IPS DF 6.9 (cell line): ENCODE measurements around the gene SND1.
"Not testable (repeated sequence)": the region's sequence is repeated elsewhere in the genome, so short reads cannot be mapped to it uniquely, and the experiment has no call there.

Experiments
- DNase-seq: peaks from one replicate; pipeline ENCODE4 v3.0.0-alpha.2; 2013; ENCODE audit warnings: low read depth, low spot score
- H3K27ac ChIP-seq: one replicate; pipeline ENCODE4 v1.5.1; 2013; ENCODE audit warnings: low read length, control low read depth
- H3K27me3 ChIP-seq: 2 replicates; pipeline ENCODE4 v1.6.1; 2013; ENCODE audit warnings: mild to moderate bottlenecking, low read length; ENCODE audit not compliant: control insufficient read depth, insufficient read depth
- H3K36me3 ChIP-seq: 2 replicates; pipeline ENCODE4 v1.6.1; 2013; ENCODE audit warnings: low read length; ENCODE audit not compliant: control insufficient read depth, insufficient read depth
- H3K4me1 ChIP-seq: 2 replicates; pipeline ENCODE4 v1.6.1; 2013; ENCODE audit warnings: low read length; ENCODE audit not compliant: control insufficient read depth, insufficient read depth
- H3K4me3 ChIP-seq: 2 replicates; pipeline ENCODE4 v1.5.1; 2013; ENCODE audit warnings: mild to moderate bottlenecking, low read length
- H3K9me3 ChIP-seq: 2 replicates; pipeline ENCODE4 v1.6.1; 2013; ENCODE audit warnings: low read length, inconsistent platforms; ENCODE audit not compliant: control insufficient read depth, insufficient read depth
- WGBS: extraction: QIAGEN DNeasy Blood & Tissue Kit; methylation state at CpG from one replicate; pipeline ENCODE4 v1.1.7; 2013; ENCODE audit warnings: mixed read lengths, missing lambda C conversion rate; ENCODE audit not compliant: insufficient read length, insufficient coverage; 5-methylcytosine and 5-hydroxymethylcytosine counted together

Gene SND1

GRCh38 chr7:128108129-128108528 is 456.1 kb downstream of the SND1 start:
- H3K27me3 ChIP-seq: peaks cover 14% of the 10 kb centered on the region
- no peaks in the 10 kb centered on the region for H3K9me3 ChIP-seq
- no peak for DNase-seq
- 0 out of 2 replicates have a peak, but pooled peaks cover 2% of the 10 kb centered on the region for H3K4me1 ChIP-seq
- H3K27ac ChIP-seq: no peak overlapping the region
- H3K4me3 ChIP-seq: no peak overlapping the region
- no CpG with 5 or more reads among the region's 7 CpGs for WGBS
- no peaks in the 10 kb centered on the region for H3K36me3 ChIP-seq

- Histone ChIP-seq H3K4me1 (no peaks in the 10 kb centered on the region), H3K27ac (no peak overlapping the region), H3K4me3 (no peak overlapping the region), H3K36me3 (no peaks in the 10 kb centered on the region), H3K27me3 (peaks cover 10% of the 10 kb centered on the region), H3K9me3 (no peaks in the 10 kb centered on the region)
- WGBS: no CpG with 5 or more reads among the region's 11 CpGs
- DNase-seq: no peak
Observed at GRCh38 chr7:128108641-128109423, 456.8 kb downstream of the SND1 start.

- H3K36me3 ChIP-seq, H3K27ac ChIP-seq, H3K27me3 ChIP-seq, H3K9me3 ChIP-seq, H3K4me1 ChIP-seq, H3K4me3 ChIP-seq, DNase-seq: not testable (repeated sequence)
- WGBS: no CpG with 5 or more reads among the region's 12 CpGs
Observed at GRCh38 chr7:128109424-128109969, 457.5 kb downstream of the SND1 start.

- Histone ChIP-seq H3K4me1 (no peaks in the 10 kb centered on the region), H3K27me3 (peaks cover under 1% of the 10 kb centered on the region), H3K27ac (no peak overlapping the region), H3K9me3 (no peaks in the 10 kb centered on the region), H3K4me3 (no peak overlapping the region), H3K36me3 (no peaks in the 10 kb centered on the region)
- DNase-seq: no peak
- WGBS: no CpG with 5 or more reads among the region's 2 CpGs
Observed at GRCh38 chr7:128110641-128111364, 458.8 kb downstream of the SND1 start.

GRCh38 chr7:128112018-128112780 is 460.2 kb downstream of the SND1 start:
- Histone ChIP-seq H3K36me3 (no peaks in the 10 kb centered on the region), H3K4me1 (no peaks in the 10 kb centered on the region; the same call in 1 of the 2 replicates), H3K4me3 (no peak overlapping the region), H3K27me3 (no peaks in the 10 kb centered on the region), H3K9me3 (no peaks in the 10 kb centered on the region), H3K27ac (no peak overlapping the region)
- no peak for DNase-seq
- WGBS: no CpG with 5 or more reads among the region's 19 CpGs

- Histone ChIP-seq H3K27ac (no peak overlapping the region), H3K4me1 (no peaks in the 10 kb centered on the region; the same call in 1 of the 2 replicates), H3K36me3 (no peaks in the 10 kb centered on the region), H3K9me3 (no peaks in the 10 kb centered on the region), H3K4me3 (no peak overlapping the region), H3K27me3 (no peaks in the 10 kb centered on the region)
- no peak for DNase-seq
- WGBS: no CpG with 5 or more reads among the region's 4 CpGs
Observed at GRCh38 chr7:128112781-128113221, 460.8 kb downstream of the SND1 start.

- Histone ChIP-seq H3K4me3 (no peak overlapping the region), H3K4me1 (no peaks in the 10 kb centered on the region; the same call in 1 of the 2 replicates), H3K27ac (no peak overlapping the region), H3K36me3 (no peaks in the 10 kb centered on the region), H3K9me3 (no peaks in the 10 kb centered on the region), H3K27me3 (no peaks in the 10 kb centered on the region)
- no CpG with 5 or more reads among the region's 4 CpGs for WGBS
- DNase-seq: no peak
Observed at GRCh38 chr7:128113839-128114238, 461.8 kb downstream of the SND1 start.

- Histone ChIP-seq H3K4me1 (no peaks in the 10 kb centered on the region; the same call in 1 of the 2 replicates), H3K9me3 (no peaks in the 10 kb centered on the region), H3K36me3 (no peaks in the 10 kb centered on the region), H3K27me3 (no peaks in the 10 kb centered on the region), H3K4me3 (no peak overlapping the region), H3K27ac (no peak overlapping the region)
- DNase-seq: no peak
- WGBS: no CpG with 5 or more reads among the region's 7 CpGs
Observed at GRCh38 chr7:128114806-128115205, 462.8 kb downstream of the SND1 start.

- WGBS: no CpG with 5 or more reads among the region's 10 CpGs
- no peaks in the 10 kb centered on the region for H3K36me3 ChIP-seq
- H3K4me3 ChIP-seq: no peak overlapping the region
- no peak for DNase-seq
- no peaks in the 10 kb centered on the region for H3K27me3 ChIP-seq
- H3K27ac ChIP-seq: no peak overlapping the region
- no peaks in the 10 kb centered on the region; the same call in 1 of the 2 replicates for H3K4me1 ChIP-seq
- H3K9me3 ChIP-seq: no peaks in the 10 kb centered on the region
Observed at GRCh38 chr7:128115336-128115820, 463.4 kb downstream of the SND1 start.
